ENCODE measurements around the gene MTFR1L.
"Not testable (repeated sequence)": the region's sequence is repeated elsewhere in the genome, so short reads cannot be mapped to it uniquely, and the experiment has no call there.

MTFR1L gene

DNA sequence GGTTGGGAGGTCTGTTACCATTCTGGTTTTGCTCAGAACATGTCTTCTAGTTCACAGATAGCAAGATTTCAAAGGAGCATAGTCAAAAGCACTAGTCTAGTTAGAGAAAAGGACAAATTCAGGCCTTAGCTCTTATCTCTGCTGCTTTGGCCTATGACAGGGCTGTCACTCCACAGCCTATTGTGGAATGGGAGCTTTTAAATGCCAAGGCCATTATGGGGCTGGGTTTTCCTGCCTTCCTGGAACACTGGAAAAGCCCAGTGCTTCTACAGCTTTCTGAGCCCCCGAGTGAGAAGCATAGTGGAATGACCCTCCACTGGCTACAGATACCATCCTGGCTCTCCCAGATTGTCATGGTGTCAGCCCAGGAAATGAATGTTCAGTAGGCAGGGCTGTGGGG, 9.3 kb downstream of the MTFR1L start:
- DNase-seq: no peak

- no peak for DNase-seq
These were observed 11.9 kb downstream of the MTFR1L start for GRCh38 chr1:25831569-25832196.

GRCh38 chr1:25832336-25833037, 12.7 kb downstream of the MTFR1L start:
- DNase-seq: no peak

DNA sequence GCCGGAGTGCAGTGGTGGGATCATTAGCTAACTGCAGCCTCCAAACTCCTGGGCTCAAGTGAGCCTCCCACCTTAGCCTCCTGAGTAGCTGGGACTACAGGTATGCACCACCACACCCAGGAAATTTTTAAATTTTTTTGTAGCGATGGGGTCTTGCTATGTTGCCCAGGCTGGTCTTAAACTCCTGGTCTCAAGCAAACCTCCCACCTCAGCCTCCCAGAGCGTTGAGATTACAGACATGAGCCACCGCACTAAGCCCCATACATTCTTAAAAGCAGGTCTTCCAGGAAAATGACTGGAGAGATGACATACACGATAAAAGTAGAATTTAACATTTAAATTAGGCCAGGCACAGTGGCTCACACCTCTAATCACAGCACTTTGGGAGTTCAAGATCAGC, 13.4 kb downstream of the MTFR1L start:
- DNase-seq: no peak

DNA sequence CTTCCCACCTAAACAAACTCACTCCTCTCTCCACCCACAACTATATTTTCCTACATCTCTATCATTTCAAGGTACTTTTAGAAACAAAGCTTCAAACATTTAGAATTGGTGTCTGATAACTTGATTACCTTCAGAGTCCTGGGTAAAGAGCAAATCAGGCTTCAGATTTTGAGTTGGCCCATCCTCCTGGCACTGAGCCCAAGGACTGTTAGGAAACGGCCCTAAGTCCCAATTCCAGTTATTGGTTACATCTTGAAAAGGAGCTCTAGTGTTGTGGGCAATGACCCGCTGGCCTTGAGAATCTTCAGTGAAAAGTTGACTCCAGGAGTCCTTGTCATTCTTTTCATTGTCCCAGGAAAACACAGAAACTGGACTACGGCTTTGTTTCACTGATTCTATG, 15.1 kb downstream of the MTFR1L start:
- DNase-seq: no peak

DNA sequence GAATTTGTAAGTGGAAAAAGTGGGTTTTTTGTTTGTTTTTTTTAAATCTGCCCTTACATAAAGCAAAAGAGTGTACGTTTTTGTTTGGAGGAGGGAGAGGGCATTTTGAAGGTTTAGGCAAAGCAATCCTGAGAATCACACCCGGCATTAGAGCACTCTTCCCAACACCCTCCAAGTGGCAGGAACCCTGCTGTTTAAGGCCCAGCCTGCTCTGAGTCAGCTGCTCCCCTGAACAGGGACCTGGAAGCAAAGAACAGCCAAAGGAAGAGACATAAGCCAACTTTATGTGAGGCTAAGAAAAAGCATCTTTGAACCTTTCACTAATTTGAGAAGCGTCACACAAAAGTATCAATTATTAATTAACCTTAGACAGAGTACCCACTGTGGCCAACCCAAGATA, 16.9 kb downstream of the MTFR1L start:
- DNase-seq: no peak

GRCh38 chr1:25837262-25837875, 17.6 kb downstream of the MTFR1L start:
- no peak for DNase-seq

DNA sequence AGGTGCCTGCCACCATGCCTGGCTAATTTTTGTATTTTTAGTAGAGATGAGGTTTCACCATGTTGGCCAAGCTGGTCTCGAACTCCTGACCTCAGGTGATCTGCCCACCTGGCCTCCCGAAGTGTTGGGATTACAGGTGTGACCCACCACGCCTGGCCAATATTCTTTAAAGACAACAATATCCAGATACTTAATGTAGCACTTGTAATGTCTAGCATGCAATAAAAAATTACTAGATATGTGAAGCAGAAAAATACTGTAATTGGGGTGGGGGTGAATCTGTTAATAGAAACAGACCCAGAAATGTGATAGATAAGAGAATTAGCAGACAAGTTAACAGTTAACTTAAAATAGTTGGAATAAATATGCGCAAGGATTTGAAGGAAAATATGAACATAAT, 20.1 kb downstream of the MTFR1L start:
- DNase-seq: not testable (repeated sequence)

- DNase-seq: no peak
These were observed 23.7 kb downstream of the MTFR1L start for GRCh38 chr1:25843483-25843882.

GRCh38 chr1:25844536-25845337, 25.0 kb downstream of the MTFR1L start:
- DNase-seq: no peak

DNA sequence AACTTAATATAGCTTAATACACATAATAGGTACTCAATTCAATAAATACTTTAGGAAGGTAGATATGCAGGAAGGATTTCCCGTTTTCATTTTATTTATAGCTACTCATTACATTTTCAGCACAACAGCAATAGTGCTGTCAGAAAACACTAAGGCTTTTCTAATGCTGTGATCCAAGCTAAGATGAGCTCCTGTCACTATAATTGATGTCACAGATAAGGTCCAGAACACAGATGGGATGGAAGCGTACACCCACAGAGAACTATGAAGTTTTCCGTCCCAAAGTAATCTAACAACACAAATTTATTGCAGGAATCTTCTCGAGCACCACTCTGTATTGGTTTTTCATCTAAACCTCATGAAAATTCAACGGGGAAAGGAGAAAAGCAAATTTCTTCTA, 25.9 kb downstream of the MTFR1L start:
- no peak for DNase-seq

GRCh38 chr1:25847929-25848328, 28.2 kb downstream of the MTFR1L start:
- no peak for DNase-seq

GRCh38 chr1:25848531-25848930, 28.8 kb downstream of the MTFR1L start:
- DNase-seq: no peak

GRCh38 chr1:25854554-25854953, 34.8 kb downstream of the MTFR1L start:
- no peak for DNase-seq

DNA sequence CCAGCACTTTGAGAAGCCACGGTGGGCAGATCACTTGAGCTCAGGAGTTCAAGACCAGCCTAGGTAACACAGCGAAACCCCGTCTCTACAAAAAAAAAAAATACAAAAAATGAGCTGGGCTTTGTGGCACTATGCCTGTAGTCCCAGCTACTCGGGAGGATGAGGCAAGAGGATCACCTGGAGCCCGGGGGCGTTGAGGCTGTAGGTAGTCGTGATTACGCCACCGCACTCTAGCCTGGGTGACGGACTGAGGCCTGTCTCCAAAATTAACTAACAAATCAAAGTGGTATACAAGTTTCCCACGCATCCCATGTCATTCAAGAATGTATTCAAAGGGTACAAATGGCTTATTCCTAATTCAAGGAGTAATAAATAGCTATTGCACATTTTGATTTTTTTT, 37.1 kb downstream of the MTFR1L start:
- no peak for DNase-seq

- DNase-seq: no peak
These were observed 38.7 kb downstream of the MTFR1L start for GRCh38 chr1:25858494-25858893.

DNA sequence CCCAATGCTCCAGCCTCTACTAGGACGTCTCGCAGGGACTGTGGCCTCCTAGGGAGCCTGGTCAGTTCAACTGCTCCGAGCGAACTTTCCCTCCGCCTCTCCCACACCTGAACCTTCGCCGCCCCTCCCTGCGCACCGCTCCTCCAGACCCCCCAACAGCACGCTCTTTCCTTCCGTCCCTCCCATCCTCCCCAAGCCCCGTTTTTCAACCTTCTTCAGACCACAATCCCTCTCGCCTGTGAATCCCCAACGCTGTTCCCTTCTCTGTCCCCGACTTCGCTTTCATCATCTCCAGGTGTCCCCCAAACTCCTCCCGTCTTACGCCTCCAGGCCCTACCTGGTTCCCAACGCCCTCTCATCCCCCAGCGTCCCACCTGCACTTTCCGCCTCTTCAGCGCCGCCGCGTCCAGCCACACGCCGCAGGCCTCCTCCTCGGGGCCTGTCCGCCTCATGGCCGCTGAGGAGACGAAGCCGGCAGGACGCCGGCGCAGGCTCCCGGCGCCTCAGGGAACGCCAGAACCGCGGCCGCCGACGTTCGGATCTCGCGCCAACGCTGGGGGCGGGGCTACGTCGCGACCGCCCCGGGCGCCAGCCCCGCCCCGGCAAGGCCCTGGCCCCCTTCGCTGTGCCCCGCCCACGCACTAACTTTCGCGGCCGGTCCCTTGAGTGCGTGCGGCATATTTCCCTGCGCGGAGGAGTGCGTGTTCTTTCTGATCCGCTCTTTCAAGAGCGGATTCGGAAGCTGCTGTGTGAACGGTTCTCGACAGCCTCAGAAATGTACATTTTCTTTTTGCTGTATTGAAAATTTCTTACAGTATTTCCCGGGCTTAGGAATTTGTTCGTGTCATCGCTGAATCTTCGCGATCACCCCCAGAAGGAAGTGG, 39.4 kb downstream of the MTFR1L start, which contains the start of gene AUNIP:
TSS of gene AUNIP (minus strand) at position 552 of the 884 bp plus-strand sequence. CDS start at position 452, 100 bp downstream.
- DNase-seq: peak; percentile 94

DNA sequence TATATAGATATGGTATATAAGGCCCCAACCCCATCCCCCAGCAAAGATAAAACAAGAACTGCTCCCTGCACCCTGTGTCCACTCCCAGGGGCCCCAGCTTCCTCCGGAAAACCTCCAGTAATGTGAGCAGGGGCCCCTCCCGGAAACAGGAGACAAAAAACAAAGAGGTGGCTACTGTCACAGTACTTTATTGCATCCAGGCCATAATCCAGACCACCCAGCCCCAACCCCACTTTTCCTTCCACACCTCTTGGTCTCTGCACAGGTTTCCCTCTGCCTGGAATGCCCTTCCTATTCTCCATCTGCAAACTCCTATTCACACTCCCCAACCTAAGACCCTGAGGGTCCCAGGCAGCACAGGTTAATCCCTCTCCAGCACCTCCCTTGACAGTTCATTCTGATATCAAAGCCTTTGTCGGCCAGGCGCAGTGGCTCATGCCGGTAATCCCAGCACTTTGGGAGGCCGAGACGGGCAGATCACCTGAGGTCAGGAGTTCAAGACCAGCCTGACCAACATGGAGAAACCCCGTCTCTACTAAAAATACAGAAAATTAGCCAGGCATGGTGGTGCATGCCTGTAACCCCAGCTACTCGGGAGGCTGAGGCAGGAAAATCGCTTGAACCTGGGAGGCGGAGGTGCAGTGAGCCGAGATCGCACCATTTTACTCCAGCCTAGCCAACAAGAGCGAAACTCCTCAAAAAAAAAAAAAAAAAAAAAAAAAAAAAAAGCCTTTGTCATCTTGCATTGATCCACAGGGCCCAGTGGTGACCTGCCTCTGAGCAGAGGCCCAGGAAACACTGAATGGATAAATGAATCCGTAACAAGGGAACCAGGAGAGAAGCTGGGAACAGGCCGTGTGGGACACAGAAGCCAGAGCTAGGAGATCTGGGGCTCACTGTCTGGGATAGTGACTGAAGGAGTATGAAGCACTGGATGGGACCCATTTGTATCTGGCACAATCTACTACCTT, 41.8 kb downstream of the MTFR1L start:
- no peak for DNase-seq

DNA sequence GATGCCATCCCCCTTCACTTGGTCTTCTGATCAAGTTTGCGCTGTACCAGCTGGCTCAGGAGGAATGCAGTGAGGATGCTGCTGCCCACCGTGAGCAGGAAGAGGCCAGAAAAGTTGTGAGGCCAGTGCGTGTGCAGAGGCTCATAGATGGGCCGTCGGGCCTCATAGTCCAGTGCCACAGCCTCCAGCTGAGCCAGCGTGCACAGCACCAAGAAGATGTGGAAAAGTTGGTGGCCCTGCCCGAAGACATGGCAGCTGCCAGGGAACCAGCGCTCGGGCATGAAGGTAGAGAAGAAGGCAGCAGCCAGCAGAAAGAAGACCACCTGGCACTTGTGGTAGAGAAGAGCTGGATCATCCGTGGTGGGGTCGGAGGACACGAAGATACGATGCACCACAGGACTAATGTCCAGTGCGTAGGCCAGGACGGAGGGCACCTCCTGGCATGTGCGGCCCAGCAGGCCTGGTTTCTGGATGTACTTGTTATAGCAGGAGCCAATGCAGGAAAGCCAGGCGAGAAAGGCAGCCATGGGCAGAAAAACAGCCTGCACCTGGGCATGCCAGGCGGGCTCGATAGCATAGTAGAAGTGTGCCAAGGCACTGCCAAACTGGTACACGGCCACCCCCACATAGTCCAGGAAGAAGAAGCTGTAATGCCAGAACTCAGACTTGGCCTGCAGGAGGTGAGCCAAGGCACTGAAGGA, 43.2 kb downstream of the MTFR1L start:
- DNase-seq: no peak

DNA sequence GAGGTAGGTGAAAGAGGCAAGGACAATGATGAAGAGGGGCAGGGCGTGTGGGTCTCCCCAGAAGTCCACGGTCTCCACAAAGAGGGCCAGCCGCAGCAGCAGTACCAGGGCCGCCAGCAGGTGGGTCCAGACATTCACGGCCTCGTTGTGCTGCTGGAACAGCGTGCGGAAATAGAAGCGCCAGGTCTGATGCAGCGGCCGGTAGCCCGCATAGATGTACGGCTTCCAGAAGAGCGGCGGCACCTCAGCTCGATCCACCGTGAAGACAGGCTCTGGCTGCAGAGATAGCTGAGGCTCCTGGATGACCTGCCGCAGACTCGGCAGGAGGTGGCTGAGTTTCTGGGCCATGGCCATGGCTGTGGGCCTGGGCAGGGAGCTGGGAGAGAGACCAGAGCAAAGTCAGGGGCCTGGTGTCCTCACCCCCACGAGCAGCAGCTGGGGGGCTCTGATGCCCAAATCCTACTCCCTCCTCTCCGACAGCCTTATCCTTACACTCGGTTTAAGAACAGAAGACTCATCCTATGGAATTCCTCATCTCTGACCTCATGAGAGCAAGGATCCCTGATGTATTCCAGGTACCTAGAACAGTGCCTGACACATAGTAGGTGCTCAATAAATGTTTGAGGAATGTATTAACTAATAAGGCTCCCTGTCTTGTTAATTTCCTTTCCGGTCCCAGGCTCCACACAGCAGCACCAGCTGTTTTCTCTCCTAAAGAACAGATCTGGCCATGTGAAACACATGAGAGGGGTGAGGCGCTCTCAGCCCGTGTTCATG, 43.9 kb downstream of the MTFR1L start:
- no peak for DNase-seq

Data from stimulated activated CD8-positive, alpha-beta memory T cell treated with anti-CD3 and anti-CD28 coated beads, Interleukin-4, amount 100 ng/mL, for 48 hours (primary cell).